Fibroblast of mammary gland (primary cell): Measurements from ENCODE around the gene MAPKAP1.

Experiments
- DNase-seq: peaks from one replicate; pipeline ENCODE4 v3.0.0-alpha.2; 2010; ENCODE audit warnings: low read depth
- H3K4me3 ChIP-seq: 2 replicates; pipeline ENCODE4 v1.5.1; 2011; ENCODE audit warnings: low read depth, mild to moderate bottlenecking, low read length, moderate library complexity; ENCODE audit not compliant: control insufficient read depth
- TF ChIP-seq, protein P1 (sequence below): conservative IDR thresholded peaks from 2 replicates; pipeline ENCODE4 v1.5.1; 2011; ENCODE audit warnings: low read depth, low read length, inconsistent platforms; ENCODE audit not compliant: control insufficient read depth, insufficient read depth

MAPKAP1 gene

DNA sequence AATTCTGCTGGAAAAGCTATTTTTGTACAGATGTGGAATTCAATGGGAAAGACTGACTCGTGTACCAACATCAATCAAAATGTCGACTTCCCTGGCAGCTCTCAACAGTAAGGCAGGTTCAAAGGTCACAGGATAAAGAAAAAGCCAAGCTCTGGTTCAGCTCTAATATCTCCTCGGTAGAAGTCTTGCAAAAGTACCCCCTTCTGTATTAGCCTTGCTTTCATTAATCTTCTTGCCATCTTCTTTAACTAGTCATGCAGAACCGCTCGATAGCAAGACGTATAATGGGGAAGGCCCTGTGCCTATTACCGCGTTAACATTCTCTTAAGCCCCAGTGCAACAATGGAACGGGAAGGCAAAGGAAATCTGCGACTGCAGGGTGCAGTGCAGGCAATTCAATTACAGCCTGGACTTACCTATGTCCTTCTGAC lies 244.1 kb downstream of the MAPKAP1 start:
- TF ChIP-seq, protein P1, sequence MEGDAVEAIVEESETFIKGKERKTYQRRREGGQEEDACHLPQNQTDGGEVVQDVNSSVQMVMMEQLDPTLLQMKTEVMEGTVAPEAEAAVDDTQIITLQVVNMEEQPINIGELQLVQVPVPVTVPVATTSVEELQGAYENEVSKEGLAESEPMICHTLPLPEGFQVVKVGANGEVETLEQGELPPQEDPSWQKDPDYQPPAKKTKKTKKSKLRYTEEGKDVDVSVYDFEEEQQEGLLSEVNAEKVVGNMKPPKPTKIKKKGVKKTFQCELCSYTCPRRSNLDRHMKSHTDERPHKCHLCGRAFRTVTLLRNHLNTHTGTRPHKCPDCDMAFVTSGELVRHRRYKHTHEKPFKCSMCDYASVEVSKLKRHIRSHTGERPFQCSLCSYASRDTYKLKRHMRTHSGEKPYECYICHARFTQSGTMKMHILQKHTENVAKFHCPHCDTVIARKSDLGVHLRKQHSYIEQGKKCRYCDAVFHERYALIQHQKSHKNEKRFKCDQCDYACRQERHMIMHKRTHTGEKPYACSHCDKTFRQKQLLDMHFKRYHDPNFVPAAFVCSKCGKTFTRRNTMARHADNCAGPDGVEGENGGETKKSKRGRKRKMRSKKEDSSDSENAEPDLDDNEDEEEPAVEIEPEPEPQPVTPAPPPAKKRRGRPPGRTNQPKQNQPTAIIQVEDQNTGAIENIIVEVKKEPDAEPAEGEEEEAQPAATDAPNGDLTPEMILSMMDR: no peak
- DNase-seq: no peak
- H3K4me3 ChIP-seq: no peak overlapping the region

DNA sequence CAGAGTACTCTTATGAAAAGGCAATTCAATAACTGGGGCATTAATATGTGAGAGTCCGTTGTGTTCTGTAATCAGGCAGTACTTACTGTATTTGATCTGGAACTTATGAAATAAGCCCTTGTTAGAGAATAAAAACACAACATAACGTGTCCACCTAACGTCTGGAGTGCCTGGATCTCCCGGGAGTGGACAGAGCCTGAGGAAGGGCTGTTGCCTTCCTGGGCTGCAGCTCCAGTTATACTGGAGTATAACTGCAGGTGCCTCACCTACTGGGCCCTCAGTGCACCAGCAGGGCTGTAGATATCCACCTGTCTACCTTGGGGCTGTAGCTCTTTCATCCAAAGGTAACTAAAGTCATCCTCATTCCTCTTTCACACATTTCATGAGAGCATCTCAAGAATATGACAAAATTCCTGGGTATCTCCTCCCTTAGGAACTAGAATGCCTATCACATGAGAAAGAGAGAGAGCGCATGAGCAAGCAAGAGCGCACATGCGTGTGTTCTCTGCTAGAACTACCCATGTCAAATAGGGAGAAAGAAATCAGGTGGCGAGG lies 245.3 kb downstream of the MAPKAP1 start:
- H3K4me3 ChIP-seq: no peak overlapping the region
- DNase-seq: no peak
- TF ChIP-seq, protein P1: no peak

DNA sequence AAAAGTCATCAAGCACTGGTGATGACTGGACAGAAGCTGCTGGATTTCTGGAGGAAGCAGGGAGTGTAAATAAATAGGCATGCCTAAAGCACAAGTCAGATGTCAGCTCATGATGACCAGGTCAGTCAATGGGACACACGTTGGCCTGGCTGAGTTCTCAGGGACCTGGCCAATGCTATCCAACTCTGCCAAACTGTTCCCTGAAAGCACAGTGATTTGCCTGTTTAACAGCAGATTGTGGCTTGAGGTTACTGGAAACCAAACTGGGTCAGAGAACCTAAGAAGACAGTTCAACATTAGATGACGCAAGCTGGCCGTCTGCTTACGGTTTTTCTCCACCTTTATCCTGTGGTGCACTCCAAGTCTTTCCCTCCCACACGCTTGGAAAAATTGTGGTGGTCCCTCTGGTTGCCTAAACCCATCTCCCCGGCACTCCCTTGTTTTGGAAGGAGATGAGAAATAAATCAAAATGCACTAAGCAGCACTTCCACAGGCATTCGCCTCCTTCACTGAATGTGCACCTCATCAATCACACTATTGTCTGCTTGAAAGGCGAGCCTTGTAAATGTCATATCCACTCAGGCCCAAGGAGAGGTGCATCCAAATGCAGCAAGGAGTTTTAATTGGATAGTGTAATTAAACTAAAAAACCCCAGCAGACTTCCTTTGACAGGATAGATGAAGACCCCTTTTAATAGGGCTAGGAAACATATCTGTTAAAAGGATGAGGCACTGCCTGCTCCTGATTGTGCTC lies 245.9 kb downstream of the MAPKAP1 start:
- TF ChIP-seq, protein P1: no peak
- peak; percentile 94 for DNase-seq
- no peak overlapping the region for H3K4me3 ChIP-seq

DNA sequence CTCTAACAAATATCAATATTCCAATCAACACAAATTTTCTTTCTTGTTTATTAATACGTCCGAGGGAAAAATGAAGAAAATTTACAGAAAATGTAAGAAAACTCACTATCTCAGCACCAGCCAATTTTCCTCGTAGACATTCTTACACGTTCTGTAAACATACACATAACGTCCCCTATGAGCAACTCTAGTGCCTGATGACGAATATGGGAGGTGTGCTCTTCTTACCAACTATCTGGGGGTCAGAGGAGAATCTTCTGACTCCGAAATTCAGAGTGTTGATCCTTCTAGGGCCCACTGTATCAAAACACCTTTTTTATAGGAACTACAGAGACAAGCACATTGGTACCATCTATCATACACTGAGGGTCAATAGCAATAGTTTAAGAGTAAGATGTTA lies 246.7 kb downstream of the MAPKAP1 start:
- TF ChIP-seq, protein P1: no peak
- peak; percentile 45 for DNase-seq
- no peak overlapping the region for H3K4me3 ChIP-seq

DNA sequence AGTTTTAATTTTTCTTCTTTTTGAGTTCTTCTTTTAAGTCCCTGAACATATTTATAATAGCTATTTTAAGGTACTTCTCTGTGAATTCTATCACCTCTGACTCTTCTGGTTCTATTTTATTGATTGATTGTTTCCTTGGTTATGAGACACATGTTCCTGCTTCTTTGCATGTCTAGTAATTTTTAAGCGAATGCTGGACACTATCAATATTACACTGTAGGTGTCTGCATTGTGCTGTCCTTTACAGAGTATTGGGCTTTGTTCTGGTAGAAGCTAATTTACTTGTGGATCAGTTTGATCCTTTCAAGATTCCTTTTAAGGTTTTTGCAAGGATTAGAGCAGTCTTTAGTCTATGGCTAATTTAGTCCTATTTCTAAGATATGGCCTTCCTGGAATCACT lies 249.7 kb downstream of the MAPKAP1 start:
- TF ChIP-seq, protein P1: no peak
- DNase-seq: no peak
- H3K4me3 ChIP-seq: no peak overlapping the region

DNA sequence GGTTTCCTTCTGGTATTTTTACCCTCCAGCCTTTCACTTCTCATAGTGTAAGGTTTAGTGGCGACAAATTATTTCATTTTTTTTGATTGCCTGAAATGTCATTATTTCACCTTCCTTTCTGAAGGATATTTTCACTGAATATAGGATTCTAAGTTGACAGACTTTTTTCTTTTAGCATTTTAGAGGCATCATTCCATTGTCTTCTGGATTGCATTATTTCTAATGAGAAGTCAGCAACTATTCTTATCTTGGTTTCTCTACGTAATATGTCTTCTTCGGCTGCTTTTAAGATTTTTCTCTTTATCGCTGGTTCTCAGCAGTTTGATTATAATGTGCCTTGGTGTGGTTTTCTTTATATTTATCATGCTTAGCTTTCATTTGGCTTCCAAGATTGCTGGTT lies 251.1 kb downstream of the MAPKAP1 start:
- DNase-seq: no peak
- TF ChIP-seq, protein P1: no peak
- H3K4me3 ChIP-seq: no peak overlapping the region

DNA sequence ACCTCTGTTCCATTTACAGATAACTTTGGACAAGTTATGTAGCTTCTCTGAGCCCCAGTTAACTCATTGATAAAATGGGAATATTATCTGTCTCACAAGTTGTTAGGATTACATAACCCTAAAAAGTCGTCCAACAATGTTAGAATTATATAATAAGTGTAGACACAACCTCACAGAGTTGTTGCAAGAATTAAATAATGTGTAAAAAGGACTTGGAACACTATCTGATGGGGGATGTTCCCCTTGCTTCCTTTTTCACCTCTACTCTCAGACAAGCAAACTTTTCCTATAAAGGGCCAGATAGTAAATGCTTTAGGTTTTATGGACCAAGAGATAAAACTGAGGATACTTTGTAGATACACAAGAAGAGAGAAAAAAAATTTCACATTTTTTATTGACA lies 251.9 kb downstream of the MAPKAP1 start:
- TF ChIP-seq, protein P1: no peak
- DNase-seq: no peak
- H3K4me3 ChIP-seq: no peak overlapping the region
